Stomach (tissue), 9 donors: ENCODE results near the gene PLEKHG2. TPM values are rescaled to one million over a fixed set of nuclear protein-coding genes. Genes with fewer than 3 reads are reported as not detected.
"Not testable (repeated sequence)": the region's sequence is repeated elsewhere in the genome, so short reads cannot be mapped to it uniquely, and the experiment has no call there.

ENCODE experiments used
- DNase-seq, 2 donors: peaks; one replicate each; pipeline versions ENCODE4 v3.0.0 to v3.0.0-alpha.2; 2013 to 2019
- H3K27ac ChIP-seq, 5 donors: fragments of 200-600 bp in 4 of 5; sonication (generic) in 4 of 5; one replicate each; pipeline ENCODE4 v1.5.1; 2013 to 2019; ENCODE audit warnings: mild to moderate bottlenecking in 1 of 5, moderate library complexity in 1 of 5
- H3K27me3 ChIP-seq, 3 donors: fragments of 200-600 bp; sonication (generic); one replicate each; pipeline ENCODE4 v1.5.1; 2017 to 2019; ENCODE audit warnings: mixed run types in 1 of 3
- H3K36me3 ChIP-seq, 4 donors: fragments of 200-600 bp; sonication (generic); 1 replicate in 3 of 4; 2 replicates in 1 of 4; pipeline ENCODE4 v1.5.1; 2016 to 2019
- H3K4me1 ChIP-seq, 4 donors: fragments of 200-600 bp; sonication (generic); one replicate each; pipeline ENCODE4 v1.5.1; 2016 to 2019
- H3K4me3 ChIP-seq, 4 donors: fragments of 200-600 bp; sonication (generic) in 3 of 4; one replicate each; pipeline ENCODE4 v1.5.1; 2016 to 2019; ENCODE audit warnings: mild to moderate bottlenecking in 1 of 4
- H3K9me3 ChIP-seq, 4 donors: fragments of 200-600 bp; sonication (generic); one replicate each; pipeline ENCODE4 v1.5.1; 2016 to 2019
- CTCF ChIP-seq, 7 experiments: fragments of 450-650 bp in 4 of 7; fragments of 200-600 bp in 3 of 7; sonication (generic) in 3 of 7; IDR thresholded peaks; one replicate each; pipeline ENCODE4 v1.5.1; 2016 to 2019; ENCODE audit warnings: antibody characterized with exemption in 7 of 7, control low read depth in 2 of 7, mild to moderate bottlenecking in 1 of 7
- EP300 ChIP-seq: sonication (generic); formaldehyde crosslinking; IDR thresholded peaks from one replicate; pipeline ENCODE4 v1.6.1; 2017; ENCODE audit warnings: antibody characterized with exemption
- POLR2A ChIP-seq, 4 donors: fragments of 450-650 bp; IDR thresholded peaks; one replicate each; pipeline ENCODE4 v1.6.1; 2016; ENCODE audit warnings: antibody characterized with exemption in 4 of 4, control low read depth in 2 of 4, mild to moderate bottlenecking in 1 of 4, moderate library complexity in 1 of 4
- POLR2AphosphoS5 ChIP-seq, 3 donors: sonication (generic); formaldehyde crosslinking; IDR thresholded peaks; one replicate each; pipeline ENCODE4 v1.6.1; 2016; ENCODE audit warnings: antibody characterized with exemption in 3 of 3
- WGBS, 5 donors: extraction: QIAGEN DNeasy Blood & Tissue Kit in 3 of 5; methylation state at CpG; one replicate each; pipeline versions ENCODE4 v1.1.5 to v1.1.7; 2013 to 2018; 5-methylcytosine and 5-hydroxymethylcytosine counted together
- intact Hi-C: fragments of 100-400 bp; cut with DNase I; formaldehyde crosslinking; loops from one replicate; pipeline ENCODE4 v1.15.1; 2023; ENCODE audit warnings: low total_unique reads
- polyA plus RNA-seq, 3 donors: library from polyadenylated mRNA; stranded (reverse); fragments of 200-250 nt; gene quantifications; one replicate each; pipeline ENCODE4 v1.2.3, GENCODE V29; 2013
- total RNA-seq, 5 donors: library from RNA; depleted of rRNA; stranded (reverse); fragments of >200 nt; gene quantifications; one replicate each; pipeline versions ENCODE4 v1.1.0 to v1.2.3, GENCODE V29; 2014 to 2016
- donor health status: healthy with polysubstance abuse.
- donor health status: Bipolar disorder and iron deficiency.
- donor health status: healthy.

The PLEKHG2 gene
- total and polyA plus RNA-seq, 8 donors, result 1.4 to 20.2 (median 7.2) TPM

GRCh38 chr19:39446365-39447084 lies 34.1 kb downstream of the PLEKHG2 start:
- DNase-seq, result no peak
- H3K4me3 ChIP-seq, result peak overlapping the region; percentile 68 to 97 (median 86)
- intact Hi-C loops, result no loop called here

GRCh38 chr19:39448271-39448670 lies 35.8 kb downstream of the PLEKHG2 start:
- no peaks in the 10 kb centered on the region for H3K27me3 ChIP-seq

More at GRCh38 chr19:39446365-39447084, 34.1 kb downstream of the PLEKHG2 start:
- 75 to 83% (median 80%) methylated on average over 16 of the region's 16 CpGs for WGBS, 5 donors
- Histone ChIP-seq H3K36me3 (peaks cover 0 to 23% (median 13%) of the 10 kb centered on the region in 4 donors), H3K4me1 (peaks cover 20 to 67% (median 47%) of the 10 kb centered on the region in 4 donors), H3K27ac (peak overlapping the region in 4 of 5 donors; percentile 88 to 96 (median 95)), H3K9me3 (no peaks in the 10 kb centered on the region), H3K27me3 (no peaks in the 10 kb centered on the region)
- TF ChIP-seq EP300 (no peak), CTCF (IDR thresholded peaks at IDR 0.05) (no peak), POLR2AphosphoS5 (IDR thresholded peaks at IDR 0.05) (no peak), POLR2A (IDR thresholded peaks at IDR 0.05) (no peak)

GRCh38 chr19:39449116-39449797 lies 36.8 kb downstream of the PLEKHG2 start:
- peaks cover 20 to 72% (median 45%) of the 10 kb centered on the region in 4 donors for H3K4me1 ChIP-seq
- TF ChIP-seq EP300 (no peak), POLR2A (IDR thresholded peaks at IDR 0.05) (no peak), POLR2AphosphoS5 (IDR thresholded peaks at IDR 0.05) (no peak), CTCF (IDR thresholded peaks at IDR 0.05) (no peak)
- intact Hi-C loops, result no loop called here
- no peaks in the 10 kb centered on the region for H3K27me3 ChIP-seq
- no peaks in the 10 kb centered on the region for H3K9me3 ChIP-seq
- DNase-seq, result no peak
- WGBS, 5 donors, result 69 to 79% (median 75%) methylated on average over 8 of the region's 8 CpGs
- H3K4me3 ChIP-seq, result no peak overlapping the region
- H3K36me3 ChIP-seq, result peaks cover 14 to 47% (median 39%) of the 10 kb centered on the region in 4 donors
- H3K27ac ChIP-seq, result no peak overlapping the region

More at GRCh38 chr19:39448271-39448670, 35.8 kb downstream of the PLEKHG2 start:
- H3K27ac ChIP-seq, result no peak overlapping the region
- H3K4me1 ChIP-seq, result peaks cover 20 to 77% (median 47%) of the 10 kb centered on the region in 4 donors
- WGBS, 5 donors, result 66 to 77% (median 75%) methylated on average over 3 of the region's 3 CpGs
- TF ChIP-seq POLR2AphosphoS5 (IDR thresholded peaks at IDR 0.05) (no peak), CTCF (IDR thresholded peaks at IDR 0.05) (no peak), EP300 (no peak), POLR2A (IDR thresholded peaks at IDR 0.05) (no peak)
- DNase-seq, result no peak
- no peaks in the 10 kb centered on the region for H3K9me3 ChIP-seq
- intact Hi-C loops, result no loop called here
- H3K4me3 ChIP-seq, result peak overlapping the region in 1 of 4 donors; percentile 87
- peaks cover 6 to 37% (median 29%) of the 10 kb centered on the region in 4 donors for H3K36me3 ChIP-seq

GRCh38 chr19:39451257-39451656 lies 38.8 kb downstream of the PLEKHG2 start:
- Histone ChIP-seq H3K4me1 (peaks cover 16 to 62% (median 40%) of the 10 kb centered on the region in 4 donors), H3K36me3 (peaks cover 23 to 67% (median 57%) of the 10 kb centered on the region in 4 donors)
- intact Hi-C loops, H3K27ac ChIP-seq, H3K9me3 ChIP-seq, DNase-seq, H3K4me3 ChIP-seq, H3K27me3 ChIP-seq: not testable (repeated sequence)
- WGBS, 5 donors, result 95 to 97% (median 96%) methylated on average over 8 of the region's 8 CpGs
